GM18858 (cell line): ENCODE results near the gene GUCY1B1.
A peak's percentile ranks its signal among the peaks of the same experiment; 100 is the strongest.

Experiments
- ATAC-seq: cut with Tn5 transposase; IDR thresholded peaks from one replicate; pipeline ENCODE4 v1.9.1; 2021; ENCODE audit not compliant: unreplicated experiment

Gene GUCY1B1

DNA sequence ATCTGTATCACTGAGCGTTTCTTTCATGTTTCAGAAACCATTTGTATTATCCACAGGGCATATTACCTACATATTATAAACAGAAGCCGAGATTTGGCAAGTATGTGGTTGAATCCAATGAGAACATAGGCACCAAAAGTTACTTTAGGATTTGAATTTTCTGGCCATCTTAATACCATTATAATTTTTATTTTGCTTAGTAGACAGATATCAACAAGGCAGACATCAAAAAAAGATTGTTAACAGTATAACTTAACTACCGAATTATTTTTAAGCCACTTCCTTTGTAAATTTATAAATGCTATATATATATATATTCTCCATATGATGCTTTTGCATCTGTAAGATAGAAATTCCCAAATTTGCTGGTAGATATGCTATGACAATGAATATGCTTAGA, 2.2 kb downstream of the GUCY1B1 start:
- ATAC-seq = no peak

DNA sequence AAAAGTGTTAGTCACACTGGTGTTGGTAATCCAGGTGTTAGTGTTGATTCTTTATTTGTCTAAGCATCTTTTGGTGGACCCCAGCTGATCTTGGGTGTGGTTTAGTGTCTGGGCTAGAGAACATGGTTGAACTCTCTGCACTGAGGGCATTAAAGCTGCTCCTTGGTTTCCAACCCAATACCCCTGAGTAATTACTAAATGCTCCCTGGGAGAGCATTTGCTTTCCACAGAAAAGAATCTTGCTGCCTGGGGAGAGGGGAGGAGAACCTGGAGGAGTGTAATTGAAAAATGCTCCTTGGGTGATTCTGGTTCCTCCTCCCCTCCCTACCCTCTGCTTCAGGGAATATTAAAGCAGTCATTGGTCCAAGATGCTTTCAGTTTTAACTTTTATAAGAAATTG, 3.1 kb downstream of the GUCY1B1 start:
- no peak for ATAC-seq

DNA sequence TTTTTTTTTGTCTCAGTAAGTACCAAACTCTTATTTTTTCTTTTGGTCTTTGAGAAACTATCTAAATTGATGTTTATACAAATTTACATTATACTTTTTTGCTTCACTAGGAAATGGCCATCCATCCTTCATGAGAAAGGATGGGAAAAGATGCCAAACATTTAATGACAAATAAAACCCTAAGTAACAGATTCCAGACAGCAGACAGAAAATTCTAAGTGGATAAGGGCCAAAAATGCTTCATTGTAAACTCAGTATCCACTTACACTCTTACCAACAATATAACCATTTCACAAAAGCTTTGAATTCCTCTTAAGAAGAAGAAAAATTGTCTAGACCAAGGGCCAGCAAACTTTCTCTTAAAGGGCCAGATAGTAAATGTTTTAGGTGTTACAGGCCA, 3.5 kb downstream of the GUCY1B1 start:
- ATAC-seq = no peak

DNA sequence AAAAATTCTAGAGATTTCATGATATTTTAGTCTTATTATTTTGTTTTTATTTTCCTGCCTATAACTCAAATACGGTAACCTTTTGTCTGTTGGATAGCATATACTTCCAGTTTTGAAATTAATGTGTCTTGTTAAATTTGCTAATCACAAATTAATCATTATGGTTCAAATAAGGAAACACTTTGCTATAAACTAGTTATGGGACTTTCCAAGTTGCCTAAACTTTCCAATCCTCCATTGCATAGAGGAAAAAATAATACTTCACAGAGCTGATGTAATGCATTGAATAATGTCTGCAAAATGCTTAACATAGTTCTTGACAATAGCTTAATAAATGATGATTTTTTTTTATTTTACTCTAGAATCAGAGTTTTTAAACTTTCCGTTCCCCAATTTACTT, 4.7 kb downstream of the GUCY1B1 start:
- no peak for ATAC-seq

DNA sequence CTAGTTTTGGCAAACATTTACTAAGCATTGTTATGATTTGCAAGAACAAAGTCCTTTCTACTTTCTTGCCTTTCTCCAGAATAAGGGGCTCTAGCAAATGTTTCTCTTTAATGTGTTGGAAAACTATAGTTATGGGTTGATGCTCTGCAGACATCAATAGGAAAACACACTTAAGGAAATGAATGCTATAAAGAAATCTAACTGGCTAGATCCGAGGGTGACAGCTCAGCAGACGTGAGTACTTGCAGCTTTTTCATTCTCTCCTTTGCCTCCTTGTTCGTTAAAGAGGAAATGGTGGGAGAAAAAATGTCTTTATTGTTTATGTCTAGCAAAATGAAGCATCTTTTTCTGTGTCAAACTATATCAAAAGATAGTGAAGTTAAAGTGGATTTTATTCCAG, 6.3 kb downstream of the GUCY1B1 start:
- ATAC-seq = no peak

DNA sequence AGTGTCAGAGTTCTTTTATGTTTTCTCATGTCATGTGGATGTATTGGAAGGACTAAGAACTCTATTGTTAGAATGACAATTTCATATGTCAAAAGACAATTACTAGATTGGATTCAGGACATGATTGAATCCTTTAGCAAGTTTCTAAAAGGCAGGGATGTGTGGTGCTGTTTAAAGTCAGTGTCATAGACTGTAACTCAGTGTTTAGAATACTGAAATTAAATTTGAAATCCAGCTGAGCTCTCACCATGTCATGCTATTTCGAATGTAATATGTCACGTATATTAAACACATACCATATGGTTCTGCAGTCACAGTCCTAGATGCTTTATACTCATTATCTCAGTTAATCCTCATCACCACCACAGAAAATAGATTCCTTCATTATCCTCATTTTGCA, 7.8 kb downstream of the GUCY1B1 start:
- ATAC-seq = no peak

DNA sequence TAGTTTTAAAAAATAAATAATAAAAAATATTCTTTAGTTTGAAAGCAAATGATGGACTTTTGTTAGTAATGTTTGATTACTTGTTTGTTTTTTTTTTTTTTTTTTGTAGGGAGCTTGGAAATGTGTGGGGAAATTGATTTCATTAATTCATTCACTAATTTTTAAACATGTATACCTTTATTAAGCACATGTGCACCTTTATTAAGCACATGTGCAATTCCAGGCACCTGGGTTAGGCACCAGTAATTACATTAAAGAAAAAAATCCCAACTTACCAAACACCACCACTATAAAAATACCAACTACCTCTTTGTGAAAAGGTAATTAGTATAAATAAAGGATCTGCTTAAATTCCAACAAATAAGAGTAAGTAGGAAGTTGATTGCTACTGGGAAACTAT, 9.5 kb downstream of the GUCY1B1 start:
- no peak for ATAC-seq

DNA sequence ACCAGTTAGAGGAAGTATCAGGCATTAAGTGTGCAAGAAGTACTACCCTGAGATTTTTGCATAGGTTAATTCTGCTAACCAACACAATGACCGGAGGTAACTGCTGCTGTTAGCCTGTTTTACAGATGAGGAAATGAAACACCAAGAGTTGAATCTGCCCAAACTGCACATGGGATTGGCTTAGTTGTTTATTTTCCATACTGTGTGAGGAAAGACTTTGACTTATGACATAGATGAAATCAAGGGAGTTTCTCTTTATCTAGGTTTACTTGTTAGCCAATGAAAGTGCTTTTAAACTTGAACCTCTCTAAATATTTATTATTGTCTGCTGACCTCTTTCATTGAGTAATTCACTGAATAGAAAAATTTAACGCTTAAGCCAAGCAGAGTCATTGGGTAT, 10.3 kb downstream of the GUCY1B1 start:
- ATAC-seq = peak; percentile 76

DNA sequence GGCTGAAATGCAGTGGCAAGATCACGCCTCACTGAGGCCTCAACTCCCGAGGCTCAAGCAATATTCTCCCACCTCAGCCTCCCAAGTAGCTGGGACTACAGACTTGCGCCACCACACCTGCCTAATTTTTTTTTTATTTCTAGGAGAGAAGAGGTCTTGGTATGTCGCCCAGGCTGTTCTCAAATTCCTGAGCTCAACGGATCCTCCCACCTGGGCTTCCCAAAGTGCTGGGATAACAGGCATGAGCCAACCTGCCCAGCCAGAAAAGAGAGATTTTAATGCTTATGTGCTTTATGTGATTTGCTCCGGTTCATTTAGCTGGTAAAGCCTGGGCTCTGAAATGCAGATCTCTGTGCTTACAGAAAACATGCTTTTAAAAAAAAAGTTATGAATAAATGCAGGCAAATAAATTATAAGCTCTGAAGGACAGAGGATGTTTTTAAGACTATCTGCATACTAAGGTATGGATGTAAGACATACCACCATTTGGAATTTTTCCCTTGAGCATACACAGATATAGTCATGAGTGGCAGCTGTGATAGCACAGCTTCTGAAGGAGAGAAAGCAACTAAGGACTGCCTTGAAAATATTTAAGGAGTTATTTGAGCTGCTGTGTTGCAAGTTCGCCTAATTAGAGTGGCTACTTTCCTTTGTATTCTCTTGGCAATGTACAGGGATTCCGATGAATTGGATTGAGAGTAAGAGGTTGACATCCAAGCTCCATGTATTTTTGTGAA, 13.8 kb downstream of the GUCY1B1 start:
- ATAC-seq = no peak

DNA sequence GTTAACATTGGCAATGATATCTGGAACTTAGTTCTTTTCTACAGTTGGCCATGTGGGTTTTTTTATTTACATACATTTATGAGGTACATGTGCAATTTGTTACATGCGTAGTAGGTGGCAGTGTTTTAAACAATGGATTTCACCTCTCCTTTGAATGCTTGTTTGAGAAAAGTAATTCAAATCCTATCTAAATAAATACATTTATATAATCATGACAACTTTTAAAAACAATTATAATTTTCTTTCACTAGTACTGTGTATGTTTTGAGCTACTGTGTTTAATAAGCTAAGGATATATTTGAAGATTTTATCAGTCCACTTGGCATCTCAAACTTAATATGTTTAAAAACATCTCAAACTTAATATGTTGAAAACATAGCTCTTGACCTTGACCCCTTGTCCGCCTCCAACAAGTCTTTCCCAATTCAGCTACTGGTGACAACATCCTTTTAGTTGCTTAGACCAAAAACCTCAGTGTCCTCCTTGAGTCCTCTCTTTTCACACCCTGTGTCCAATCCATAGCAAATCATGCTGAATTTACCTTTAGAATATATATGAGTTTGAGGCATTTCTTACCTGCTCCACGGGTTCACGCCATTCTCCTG, 14.5 kb downstream of the GUCY1B1 start:
- no peak for ATAC-seq

DNA sequence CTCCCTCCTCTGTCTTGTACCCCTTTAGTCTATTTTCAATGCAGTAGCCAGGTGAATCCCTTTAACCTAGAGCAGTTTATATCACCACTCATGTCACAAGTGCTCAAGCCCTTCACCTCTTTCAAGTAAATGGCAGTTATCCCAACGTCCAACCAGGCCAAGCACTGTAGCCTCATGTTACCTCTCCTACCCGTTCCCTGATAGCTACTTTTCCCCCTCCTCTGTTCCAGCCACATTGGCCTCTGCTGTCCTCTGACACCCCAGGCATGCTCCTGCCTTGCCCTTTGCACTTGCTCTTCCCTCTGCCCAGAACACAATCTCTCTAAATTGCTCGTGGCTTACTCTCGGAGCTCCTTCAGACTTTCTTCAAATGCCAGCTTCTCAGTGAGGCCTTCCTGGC, 15.2 kb downstream of the GUCY1B1 start:
- no peak for ATAC-seq

DNA sequence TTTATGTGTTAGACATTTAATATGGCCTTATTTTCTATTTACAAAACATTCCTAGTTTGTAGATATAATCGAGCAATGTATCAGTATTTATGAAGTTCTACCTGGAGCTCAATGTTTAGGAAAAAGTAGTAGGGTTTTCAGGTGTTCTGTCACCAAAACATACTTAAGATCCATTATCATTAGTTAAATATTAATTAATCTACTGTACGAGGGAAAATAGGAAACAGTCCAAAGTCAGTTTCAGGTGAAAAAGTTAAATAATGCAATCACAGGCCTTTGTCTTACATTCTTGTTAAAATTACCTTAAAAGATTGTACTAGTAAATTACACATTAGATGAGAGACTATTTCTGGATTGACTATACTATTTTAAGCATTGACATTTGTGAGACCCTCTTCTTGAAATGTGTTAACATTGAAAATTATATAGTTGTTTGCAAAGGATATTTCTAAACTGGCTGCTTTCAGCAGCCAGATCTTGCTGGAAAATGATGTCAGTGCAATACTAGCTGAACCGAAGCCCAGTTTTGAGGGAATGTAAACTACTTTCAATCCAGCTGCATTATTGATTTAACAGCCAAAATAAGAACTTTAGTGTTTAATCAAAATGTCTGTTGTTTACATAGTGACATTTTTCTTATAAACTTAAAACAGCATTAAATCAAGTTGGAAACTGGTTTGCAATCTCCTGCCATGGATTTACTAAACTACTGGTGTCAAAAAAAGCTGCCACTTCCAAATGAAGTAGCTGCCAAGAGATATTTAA, 19.3 kb downstream of the GUCY1B1 start:
- no peak for ATAC-seq

DNA sequence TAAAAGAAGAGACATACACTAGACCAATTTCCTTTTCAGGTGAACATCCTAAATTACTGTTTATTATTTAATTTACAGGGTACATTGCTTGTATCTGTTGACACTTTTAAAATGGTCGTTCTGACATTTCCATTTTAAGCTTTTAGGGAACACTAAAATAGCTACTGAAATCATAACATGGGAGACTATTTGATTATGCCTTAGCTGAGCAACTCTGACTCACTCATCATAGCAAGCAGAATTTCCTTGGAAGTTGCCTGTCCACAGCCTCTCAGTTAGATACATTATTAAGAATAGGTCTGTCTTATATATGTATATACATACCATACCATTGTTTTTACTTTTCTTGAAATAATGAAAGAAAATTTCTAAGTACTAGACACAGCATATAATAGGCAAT, 22.0 kb downstream of the GUCY1B1 start:
- no peak for ATAC-seq

DNA sequence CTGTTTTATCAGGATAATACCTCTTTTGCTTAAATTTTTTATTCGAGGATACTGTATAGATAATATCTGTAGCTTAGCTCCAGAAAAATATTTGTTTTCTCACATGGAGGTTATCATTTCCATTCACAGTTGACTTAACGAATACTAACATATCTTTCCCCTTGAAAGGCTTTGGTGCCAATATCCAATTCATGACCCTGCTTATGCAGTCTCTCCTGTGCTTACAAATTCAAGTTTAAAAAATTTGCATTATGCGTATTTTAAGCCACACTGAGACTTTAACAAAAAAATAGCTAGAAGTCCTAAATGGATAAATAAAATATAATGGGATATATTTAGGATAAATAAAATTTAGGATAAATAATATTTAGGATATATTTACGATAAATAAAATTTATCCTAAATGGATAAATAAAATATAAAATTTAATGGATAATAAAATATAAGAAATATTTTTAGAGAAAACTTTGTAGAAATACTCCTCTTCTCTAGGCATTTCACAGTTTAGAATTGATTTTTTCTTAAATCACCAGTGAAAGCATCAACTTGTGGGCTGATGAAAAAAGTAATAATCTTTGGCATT, 22.5 kb downstream of the GUCY1B1 start:
- ATAC-seq = no peak

DNA sequence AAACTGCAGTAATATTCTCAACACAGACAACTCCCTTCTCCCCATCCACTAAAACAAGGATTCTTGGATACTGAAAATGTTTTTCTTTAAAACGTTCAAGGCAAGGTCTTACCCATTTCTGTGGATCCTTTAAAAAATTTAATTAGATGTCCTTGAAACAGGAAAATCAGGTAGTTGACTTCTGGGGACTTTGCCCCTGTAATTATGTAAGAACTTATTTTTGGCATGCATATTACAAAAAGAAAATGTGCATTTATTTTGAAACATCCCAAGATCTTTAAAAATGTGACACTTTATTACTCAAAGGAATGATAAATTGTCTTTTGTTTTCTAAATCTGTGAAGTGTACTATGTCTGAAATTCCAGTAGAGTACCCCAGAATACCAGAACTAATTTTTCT, 25.8 kb downstream of the GUCY1B1 start:
- ATAC-seq = no peak

DNA sequence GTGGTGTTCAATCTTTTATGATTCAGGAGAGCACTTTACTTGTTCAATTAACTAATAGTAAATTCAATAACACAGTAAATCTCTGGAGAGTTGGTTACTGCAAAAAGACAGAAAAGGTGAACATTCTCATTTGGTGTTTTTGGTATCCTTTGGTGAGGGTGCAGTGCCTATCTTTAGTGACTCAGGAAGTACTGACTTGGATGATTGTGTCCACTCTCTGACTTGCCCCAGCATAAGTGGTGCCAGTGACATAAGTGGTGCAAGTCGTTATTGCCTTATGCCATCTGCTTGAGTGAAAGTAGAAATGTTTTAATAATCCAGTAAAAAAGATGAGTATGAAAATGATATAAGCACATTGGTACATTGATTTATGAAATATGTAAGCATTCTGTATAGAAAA, 27.0 kb downstream of the GUCY1B1 start:
- no peak for ATAC-seq

DNA sequence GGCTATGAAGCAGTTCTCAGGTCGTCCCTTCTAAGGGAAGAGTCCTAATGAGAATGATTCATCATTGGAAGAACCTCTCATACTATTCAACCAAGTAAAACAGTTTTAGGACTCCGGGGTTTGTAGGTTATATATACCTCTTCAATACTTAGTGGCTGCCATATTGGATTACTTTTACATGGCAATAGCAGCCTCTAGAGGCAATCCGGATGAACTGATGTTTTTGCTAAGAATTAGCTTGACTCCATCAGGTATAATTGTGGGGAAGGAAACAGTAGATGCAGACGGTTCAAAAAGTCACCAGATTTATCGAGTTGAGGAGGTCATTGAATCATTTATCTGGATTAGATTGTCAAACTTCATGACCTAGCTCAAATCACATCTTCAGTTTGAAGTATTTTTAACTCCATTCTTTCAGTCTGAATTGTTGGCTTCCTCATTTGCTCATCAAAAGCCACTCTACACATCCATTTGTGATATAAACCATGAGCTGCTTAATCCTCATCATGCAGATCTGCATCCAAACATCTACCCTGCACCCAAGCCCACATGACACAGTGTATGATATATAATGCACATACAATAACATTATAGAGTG, 28.4 kb downstream of the GUCY1B1 start:
- ATAC-seq = peak; percentile 97

DNA sequence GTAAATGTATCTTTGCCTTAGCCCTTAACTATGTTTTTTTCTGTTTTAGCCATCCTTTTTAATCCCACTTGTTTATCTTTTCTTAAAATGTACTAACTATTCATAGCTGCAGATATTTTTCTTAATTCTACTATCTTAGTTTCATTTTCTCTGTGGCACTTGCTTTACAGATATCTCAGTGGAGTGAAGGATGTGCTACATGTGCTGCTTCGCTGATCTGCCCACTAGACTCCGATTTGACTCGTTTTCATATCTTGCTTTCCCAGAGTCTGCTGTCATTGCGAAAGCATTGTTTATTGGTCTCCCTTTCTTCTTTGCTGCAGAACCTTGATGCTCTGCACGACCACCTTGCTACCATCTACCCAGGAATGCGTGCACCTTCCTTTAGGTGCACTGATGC, 30.6 kb downstream of the GUCY1B1 start:
- peak; percentile 38 for ATAC-seq

DNA sequence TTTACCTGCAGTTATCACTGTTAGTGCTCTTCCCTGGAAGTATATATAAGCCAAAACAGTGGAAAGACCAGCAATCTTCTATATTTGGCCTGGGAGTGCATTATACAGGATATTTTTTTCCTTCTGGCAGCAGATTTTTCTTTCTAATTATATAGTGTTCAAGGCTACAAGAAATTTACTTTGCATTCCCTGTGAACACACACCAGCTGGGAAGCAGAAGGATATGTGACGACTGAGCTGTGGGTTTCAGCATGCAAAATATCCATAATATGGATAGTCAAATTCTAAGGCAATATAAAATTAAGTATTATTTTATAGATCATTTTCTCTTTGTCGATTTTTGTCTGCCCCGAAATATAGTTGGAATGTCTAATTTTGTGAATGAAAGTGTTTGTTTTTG, 31.2 kb downstream of the GUCY1B1 start:
- no peak for ATAC-seq

DNA sequence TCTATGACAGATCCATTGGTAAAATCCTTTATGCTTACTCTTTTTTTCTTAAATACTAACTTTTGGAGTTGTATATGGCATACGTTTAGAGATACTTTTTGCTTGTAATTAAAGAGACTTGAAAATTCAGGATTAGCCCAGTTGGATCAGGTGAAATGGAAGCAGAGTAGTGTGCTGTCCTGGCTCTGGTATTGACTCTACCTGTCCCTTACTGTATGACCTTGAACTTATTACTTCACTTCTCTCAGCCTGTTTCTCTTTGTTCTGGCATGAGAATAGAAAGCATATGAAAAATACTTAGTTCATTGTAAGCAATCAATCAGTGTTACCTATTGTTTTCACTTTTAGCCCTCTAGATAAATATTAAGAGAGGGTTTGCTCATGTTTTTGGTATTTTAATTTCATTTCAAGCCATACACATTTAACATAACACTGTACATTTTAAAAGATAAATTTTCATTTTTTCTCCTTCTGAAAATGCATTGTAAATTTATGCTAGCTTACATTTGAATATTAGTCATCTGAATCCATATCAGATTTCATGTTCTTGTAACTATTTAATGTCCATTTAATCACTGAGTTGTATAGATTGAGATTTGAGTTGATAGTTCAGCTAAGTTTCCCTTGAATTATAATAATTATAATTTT, 35.9 kb downstream of the GUCY1B1 start:
- no peak for ATAC-seq

DNA sequence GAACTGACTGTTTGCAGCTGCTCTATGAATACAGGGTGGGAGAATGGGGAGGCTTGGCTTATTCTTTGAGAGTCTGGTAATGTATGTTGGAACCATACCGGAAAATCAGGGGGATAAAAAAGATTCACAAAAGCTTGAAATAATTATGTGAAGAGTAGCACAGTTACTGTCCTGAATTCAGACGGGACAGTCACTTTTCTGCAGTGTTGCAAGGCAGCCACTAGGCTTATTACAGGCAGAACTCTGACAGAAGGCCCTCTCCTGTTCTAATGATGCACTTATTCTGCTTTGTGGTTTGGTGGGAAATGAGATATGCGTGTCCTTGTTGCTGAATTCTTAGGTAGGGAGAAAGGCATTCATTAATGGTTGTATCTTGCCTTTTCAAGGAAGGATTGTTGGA, 37.2 kb downstream of the GUCY1B1 start:
- ATAC-seq = peak; percentile 83
